ENCODE measurements around the gene PEX14.

- no peak for TF ChIP-seq POLR2A (IDR thresholded peaks at IDR 0.05)
- TF ChIP-seq, protein P1, sequence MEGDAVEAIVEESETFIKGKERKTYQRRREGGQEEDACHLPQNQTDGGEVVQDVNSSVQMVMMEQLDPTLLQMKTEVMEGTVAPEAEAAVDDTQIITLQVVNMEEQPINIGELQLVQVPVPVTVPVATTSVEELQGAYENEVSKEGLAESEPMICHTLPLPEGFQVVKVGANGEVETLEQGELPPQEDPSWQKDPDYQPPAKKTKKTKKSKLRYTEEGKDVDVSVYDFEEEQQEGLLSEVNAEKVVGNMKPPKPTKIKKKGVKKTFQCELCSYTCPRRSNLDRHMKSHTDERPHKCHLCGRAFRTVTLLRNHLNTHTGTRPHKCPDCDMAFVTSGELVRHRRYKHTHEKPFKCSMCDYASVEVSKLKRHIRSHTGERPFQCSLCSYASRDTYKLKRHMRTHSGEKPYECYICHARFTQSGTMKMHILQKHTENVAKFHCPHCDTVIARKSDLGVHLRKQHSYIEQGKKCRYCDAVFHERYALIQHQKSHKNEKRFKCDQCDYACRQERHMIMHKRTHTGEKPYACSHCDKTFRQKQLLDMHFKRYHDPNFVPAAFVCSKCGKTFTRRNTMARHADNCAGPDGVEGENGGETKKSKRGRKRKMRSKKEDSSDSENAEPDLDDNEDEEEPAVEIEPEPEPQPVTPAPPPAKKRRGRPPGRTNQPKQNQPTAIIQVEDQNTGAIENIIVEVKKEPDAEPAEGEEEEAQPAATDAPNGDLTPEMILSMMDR (IDR thresholded peaks at IDR 0.05), result no peak
Measured at GRCh38 chr1:10633416-10633815, 158.7 kb downstream of the PEX14 start.
